Measurements from ENCODE around the gene ASCC3.

The ASCC3 gene

GRCh38 chr6:100622907-100623692, 258.0 kb downstream of the ASCC3 start:
- H3K36me3 ChIP-seq (ENCODE audit: insufficient read depth, low read length), result peaks cover 26% of the 10 kb centered on the region
- no peak overlapping the region for H3K9ac ChIP-seq (ENCODE audit: low read length)
- H3K4me1 ChIP-seq (ENCODE audit: insufficient read depth, low read length, severe bottlenecking), result peaks cover under 1% of the 10 kb centered on the region
- H2AFZ ChIP-seq (ENCODE audit: low read length), result no peak overlapping the region
- no peak overlapping the region for H3K27ac ChIP-seq (ENCODE audit: low read depth, low read length, poor library complexity, severe bottlenecking)
- H3K4me3 ChIP-seq (ENCODE audit: low read depth, low read length, poor library complexity, severe bottlenecking), result no peak overlapping the region
- TF ChIP-seq CTCF (IDR thresholded peaks at IDR 0.05; ENCODE audit: low read length), result no peak
- no peak for TF ChIP-seq EZH2 (IDR thresholded peaks at IDR 0.05; ENCODE audit: borderline replicate concordance, low read length)
- H3K79me2 ChIP-seq (ENCODE audit: insufficient read depth, low read length), result no peaks in the 10 kb centered on the region
- H3K27me3 ChIP-seq (ENCODE audit: insufficient read depth, low read length), result no peaks in the 10 kb centered on the region
- H3K9me3 ChIP-seq (ENCODE audit: low read length), result no peaks in the 10 kb centered on the region
- no peaks in the 10 kb centered on the region for H4K20me1 ChIP-seq (ENCODE audit: insufficient read depth, low read length)
- no peak overlapping the region for H3K4me2 ChIP-seq (ENCODE audit: low read length)
- no peaks in the 10 kb centered on the region for H3F3A ChIP-seq (ENCODE audit: insufficient read depth, low read length)
- H3K9me2 ChIP-seq (ENCODE audit: low read depth, low read length), result no peaks in the 10 kb centered on the region

GRCh38 chr6:100620085-100620840, 260.9 kb downstream of the ASCC3 start:
- Histone ChIP-seq H3K4me1 (ENCODE audit: insufficient read depth, low read length, severe bottlenecking) (peaks cover 3% of the 10 kb centered on the region), H4K20me1 (ENCODE audit: insufficient read depth, low read length) (no peaks in the 10 kb centered on the region), H3F3A (ENCODE audit: insufficient read depth, low read length) (no peaks in the 10 kb centered on the region), H3K4me2 (ENCODE audit: low read length) (no peak overlapping the region), H3K36me3 (ENCODE audit: insufficient read depth, low read length) (peaks cover 12% of the 10 kb centered on the region), H2AFZ (ENCODE audit: low read length) (no peak overlapping the region), H3K27me3 (ENCODE audit: insufficient read depth, low read length) (no peaks in the 10 kb centered on the region), H3K9ac (ENCODE audit: low read length) (no peak overlapping the region), H3K79me2 (ENCODE audit: insufficient read depth, low read length) (no peaks in the 10 kb centered on the region), H3K9me3 (ENCODE audit: low read length) (no peaks in the 10 kb centered on the region), H3K9me2 (ENCODE audit: low read depth, low read length) (no peaks in the 10 kb centered on the region), H3K27ac (ENCODE audit: low read depth, low read length, poor library complexity, severe bottlenecking) (no peak overlapping the region), H3K4me3 (ENCODE audit: low read depth, low read length, poor library complexity, severe bottlenecking) (no peak overlapping the region)
- no peak for TF ChIP-seq CTCF (IDR thresholded peaks at IDR 0.05; ENCODE audit: low read length)
- TF ChIP-seq EZH2 (IDR thresholded peaks at IDR 0.05; ENCODE audit: borderline replicate concordance, low read length), result no peak

DNA sequence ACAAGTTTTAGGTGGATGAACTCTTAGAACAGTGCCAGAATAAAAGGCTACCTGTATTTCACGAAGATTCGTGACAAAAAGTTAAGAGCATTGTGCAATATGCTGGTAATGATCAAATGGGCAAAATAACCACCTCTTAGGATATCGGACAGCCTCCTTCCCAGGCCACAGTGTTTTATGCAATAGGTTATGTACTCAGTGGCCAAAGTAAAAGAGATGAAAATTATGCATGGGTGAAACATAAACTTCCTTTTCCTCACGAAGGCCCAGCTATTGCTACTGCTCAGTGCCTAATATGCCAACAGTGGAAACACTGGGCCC, 262.8 kb downstream of the ASCC3 start:
- no peak overlapping the region for H3K4me2 ChIP-seq (ENCODE audit: low read length)
- TF ChIP-seq EZH2 (IDR thresholded peaks at IDR 0.05; ENCODE audit: borderline replicate concordance, low read length) (no peak), CTCF (IDR thresholded peaks at IDR 0.05; ENCODE audit: low read length) (no peak)
- H3F3A ChIP-seq (ENCODE audit: insufficient read depth, low read length), result no peaks in the 10 kb centered on the region
- H4K20me1 ChIP-seq (ENCODE audit: insufficient read depth, low read length), result no peaks in the 10 kb centered on the region
- no peak overlapping the region for H3K4me3 ChIP-seq (ENCODE audit: low read depth, low read length, poor library complexity, severe bottlenecking)
- H2AFZ ChIP-seq (ENCODE audit: low read length), result no peak overlapping the region
- H3K27me3 ChIP-seq (ENCODE audit: insufficient read depth, low read length), result no peaks in the 10 kb centered on the region
- no peaks in the 10 kb centered on the region for H3K9me2 ChIP-seq (ENCODE audit: low read depth, low read length)
- peaks cover 3% of the 10 kb centered on the region for H3K4me1 ChIP-seq (ENCODE audit: insufficient read depth, low read length, severe bottlenecking)
- no peaks in the 10 kb centered on the region for H3K9me3 ChIP-seq (ENCODE audit: low read length)
- no peaks in the 10 kb centered on the region for H3K79me2 ChIP-seq (ENCODE audit: insufficient read depth, low read length)
- H3K27ac ChIP-seq (ENCODE audit: low read depth, low read length, poor library complexity, severe bottlenecking), result peak overlapping the region; percentile 7
- H3K9ac ChIP-seq (ENCODE audit: low read length), result no peak overlapping the region
- H3K36me3 ChIP-seq (ENCODE audit: insufficient read depth, low read length), result peaks cover 9% of the 10 kb centered on the region

All from OCI-LY1 (cell line).